ENCODE data around the gene SORCS2.

GRCh38 chr4:7222521-7222920, 30.2 kb downstream of the SORCS2 start:
- TF ChIP-seq CTCF (conservative IDR thresholded peaks at IDR 0.05; ENCODE audit: low read depth, low read length), result no peak
- no peak for TF ChIP-seq EZH2 (IDR thresholded peaks at IDR 0.05; ENCODE audit: low read length, unreplicated experiment)
- no peak for TF ChIP-seq EZH2phosphoT487 (IDR thresholded peaks at IDR 0.05; ENCODE audit: borderline replicate concordance, low read length)

Measured in PC-3 (cell line).